Fibroblast of pulmonary artery (primary cell): ENCODE results near the gene TUBA1A.

Experiments
- DNase-seq: peaks from one replicate; pipeline ENCODE4 v3.0.0-alpha.2; 2010; ENCODE audit warnings: low read depth
- H3K4me3 ChIP-seq: replicated peaks from 2 replicates; pipeline ENCODE4 v1.5.1; 2011; ENCODE audit warnings: low read depth, mild to moderate bottlenecking, control low read depth, low read length, moderate library complexity
- TF ChIP-seq, protein P1 (sequence below): IDR thresholded peaks from 2 replicates; pipeline ENCODE4 v1.5.1; 2011; ENCODE audit warnings: mild to moderate bottlenecking, control low read depth, low read length, inconsistent platforms; ENCODE audit errors: missing control alignments

TUBA1A gene

GRCh38 chr12:49188916-49189367 lies at the start of gene TUBA1A:
Gene TUBA1A (minus strand): TSS chr12:49189080. CDS start chr12:49188979, 101 bp downstream.
- DNase-seq = peak; percentile 100
- TF ChIP-seq, protein P1, sequence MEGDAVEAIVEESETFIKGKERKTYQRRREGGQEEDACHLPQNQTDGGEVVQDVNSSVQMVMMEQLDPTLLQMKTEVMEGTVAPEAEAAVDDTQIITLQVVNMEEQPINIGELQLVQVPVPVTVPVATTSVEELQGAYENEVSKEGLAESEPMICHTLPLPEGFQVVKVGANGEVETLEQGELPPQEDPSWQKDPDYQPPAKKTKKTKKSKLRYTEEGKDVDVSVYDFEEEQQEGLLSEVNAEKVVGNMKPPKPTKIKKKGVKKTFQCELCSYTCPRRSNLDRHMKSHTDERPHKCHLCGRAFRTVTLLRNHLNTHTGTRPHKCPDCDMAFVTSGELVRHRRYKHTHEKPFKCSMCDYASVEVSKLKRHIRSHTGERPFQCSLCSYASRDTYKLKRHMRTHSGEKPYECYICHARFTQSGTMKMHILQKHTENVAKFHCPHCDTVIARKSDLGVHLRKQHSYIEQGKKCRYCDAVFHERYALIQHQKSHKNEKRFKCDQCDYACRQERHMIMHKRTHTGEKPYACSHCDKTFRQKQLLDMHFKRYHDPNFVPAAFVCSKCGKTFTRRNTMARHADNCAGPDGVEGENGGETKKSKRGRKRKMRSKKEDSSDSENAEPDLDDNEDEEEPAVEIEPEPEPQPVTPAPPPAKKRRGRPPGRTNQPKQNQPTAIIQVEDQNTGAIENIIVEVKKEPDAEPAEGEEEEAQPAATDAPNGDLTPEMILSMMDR = no peak
- peak within 1 kb of the TSS; percentile 94 for H3K4me3 ChIP-seq

DNA sequence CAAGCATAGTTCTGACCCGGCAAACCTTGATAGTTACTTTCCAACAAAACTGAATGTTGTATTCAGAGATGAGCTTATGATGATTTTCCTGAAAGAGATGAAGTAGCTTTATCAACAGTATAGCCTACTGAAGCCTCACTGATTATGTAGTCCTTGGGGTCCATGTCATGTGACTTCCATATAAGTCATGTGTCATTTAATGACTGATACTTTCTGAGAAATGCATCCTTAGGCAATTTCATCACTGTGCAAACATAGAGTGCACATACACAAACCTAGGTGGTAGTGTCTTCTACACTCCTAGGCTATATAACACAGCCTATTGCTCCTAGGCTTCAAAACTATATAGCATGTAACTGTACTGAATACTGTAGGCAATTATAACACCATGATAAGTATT lies 47.5 kb upstream of the TUBA1A start:
- H3K4me3 ChIP-seq = no peak overlapping the region
- TF ChIP-seq, protein P1 = no peak
- DNase-seq = no peak

- DNase-seq = no peak
- H3K4me3 ChIP-seq = no peak overlapping the region
- TF ChIP-seq, protein P1 = no peak
These were observed 45.1 kb upstream of the TUBA1A start for GRCh38 chr12:49233842-49234526.

DNA sequence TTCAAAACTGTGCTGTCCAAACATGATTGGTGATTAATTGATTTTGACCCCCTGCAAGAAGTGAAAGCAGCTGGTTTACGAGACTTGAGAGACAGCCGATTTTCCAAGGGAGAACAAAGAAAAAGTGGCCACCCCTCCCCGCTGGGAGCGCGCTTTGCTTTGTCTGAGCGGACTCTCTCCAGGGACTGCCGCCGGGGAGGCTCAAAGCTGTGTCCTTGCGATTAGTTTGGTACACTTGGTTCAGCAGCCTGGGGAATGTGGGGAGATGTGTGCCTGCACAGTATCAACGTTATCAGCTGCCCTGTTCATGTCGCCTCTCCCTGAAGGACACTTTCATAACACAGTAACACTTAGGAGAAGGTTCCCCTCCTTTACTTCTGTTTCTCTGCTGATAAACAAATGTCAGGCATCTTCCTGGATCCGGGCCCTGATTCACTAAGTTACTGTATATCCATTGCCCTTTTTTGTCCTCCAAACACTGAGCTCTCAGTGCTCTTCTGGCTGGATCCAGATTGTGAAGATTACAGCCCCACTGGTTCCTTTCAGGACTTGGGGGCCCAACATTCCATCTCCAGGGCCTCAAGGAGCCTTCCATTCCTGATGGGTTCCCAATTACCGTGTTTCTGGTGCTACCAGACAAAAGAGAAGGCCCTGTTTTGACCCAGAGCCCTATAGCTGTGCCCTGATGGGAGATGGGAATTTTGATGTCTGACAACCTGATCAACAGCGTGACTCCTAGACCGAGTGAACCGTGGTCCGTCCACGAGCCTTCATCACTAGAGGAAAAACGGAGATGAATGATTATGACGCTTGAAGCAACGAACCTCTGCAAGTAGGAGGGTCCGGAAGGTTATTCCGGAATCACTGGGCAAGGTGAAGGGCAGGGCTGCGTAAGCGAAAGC lies 44.3 kb upstream of the TUBA1A start:
- TF ChIP-seq, protein P1 = peak; percentile 28
- peak; percentile 52 for DNase-seq
- H3K4me3 ChIP-seq = peak overlapping the region; percentile 19

- TF ChIP-seq, protein P1 = no peak
- no peak overlapping the region for H3K4me3 ChIP-seq
- no peak for DNase-seq
These were observed 43.2 kb upstream of the TUBA1A start for GRCh38 chr12:49231878-49232655.

- TF ChIP-seq, protein P1 = no peak
- DNase-seq = no peak
- H3K4me3 ChIP-seq = no peak overlapping the region
These were observed 41.9 kb upstream of the TUBA1A start for GRCh38 chr12:49230805-49231194.
